HL-60 (cell line): ENCODE data around the gene IGF2R.

Experiments used
- DNase-seq, 2 experiments: peaks; one replicate each; pipeline ENCODE4 v3.0.0-alpha.2; 2010 to 2020; ENCODE audit warnings: low read depth in 1 of 2, low spot score in 1 of 2
- H3K27ac ChIP-seq: fragments of 250-450 bp; sonication (Bioruptor Pico); replicated peaks from 2 replicates; pipeline ENCODE4 v1.5.1; 2020; ENCODE audit warnings: mild to moderate bottlenecking, moderate library complexity
- H3K27me3 ChIP-seq: fragments of 250-450 bp; sonication (Bioruptor Pico); 2 replicates; pipeline ENCODE4 v1.5.1; 2021; ENCODE audit warnings: mild to moderate bottlenecking, moderate library complexity; ENCODE audit not compliant: insufficient read depth, poor library complexity, severe bottlenecking
- H3K4me3 ChIP-seq: replicated peaks from 2 replicates; pipeline ENCODE4 v1.5.1; 2011; ENCODE audit warnings: mild to moderate bottlenecking, control low read depth, low read length; ENCODE audit not compliant: insufficient read depth
- CTCF ChIP-seq: IDR thresholded peaks from one replicate; pipeline ENCODE4 v1.5.1; 2011; ENCODE audit warnings: low read length, control low read depth, inconsistent platforms; ENCODE audit not compliant: insufficient read depth
- GABPA ChIP-seq: IDR thresholded peaks from 2 replicates; pipeline ENCODE4 v1.6.1; 2012; ENCODE audit warnings: low read depth
- POLR2AphosphoS5 ChIP-seq: IDR thresholded peaks from 2 replicates; pipeline ENCODE4 v1.6.1; 2012; ENCODE audit warnings: low read depth
- REST ChIP-seq: IDR thresholded peaks from 2 replicates; pipeline ENCODE4 v1.6.1; 2012; ENCODE audit warnings: low read depth; ENCODE audit not compliant: insufficient replicate concordance
- SPI1 ChIP-seq: IDR thresholded peaks from 2 replicates; pipeline ENCODE4 v1.6.1; 2012; ENCODE audit warnings: low read depth, mild to moderate bottlenecking, borderline replicate concordance

The IGF2R gene

GRCh38 chr6:160108077-160108476 lies 139.2 kb downstream of the IGF2R start:
- H3K4me3 ChIP-seq, result no peak overlapping the region
- no peak overlapping the region for H3K27ac ChIP-seq
- H3K27me3 ChIP-seq, result no peaks in the 10 kb centered on the region
- no peak for TF ChIP-seq SPI1
- TF ChIP-seq CTCF, result no peak
- no peak for TF ChIP-seq GABPA
- TF ChIP-seq REST, result no peak
- no peak for TF ChIP-seq POLR2AphosphoS5
- DNase-seq, result no peak

- Histone ChIP-seq H3K27ac (no peak overlapping the region), H3K4me3 (no peak overlapping the region), H3K27me3 (no peaks in the 10 kb centered on the region)
- DNase-seq, result no peak
- TF ChIP-seq POLR2AphosphoS5, result no peak
- no peak for TF ChIP-seq REST
- TF ChIP-seq CTCF, result no peak
- TF ChIP-seq SPI1, result no peak
- TF ChIP-seq GABPA, result no peak
Observed at GRCh38 chr6:160110586-160111123, 141.8 kb downstream of the IGF2R start.

- TF ChIP-seq POLR2AphosphoS5 (no peak), CTCF (no peak), GABPA (no peak), REST (no peak), SPI1 (no peak)
- H3K27ac ChIP-seq, result no peak overlapping the region
- no peak overlapping the region for H3K4me3 ChIP-seq
- H3K27me3 ChIP-seq, result no peaks in the 10 kb centered on the region
- DNase-seq, result no peak
Observed at GRCh38 chr6:160111806-160112205, 142.9 kb downstream of the IGF2R start.
